H9 (cell line): ENCODE results near the gene ANGEL1. TPM values are rescaled to one million over a fixed set of nuclear protein-coding genes. Genes with fewer than 3 reads are reported as not detected.
A peak's percentile ranks its signal among the peaks of the same experiment; 100 is the strongest.

Experiments
- DNase-seq: peaks from one replicate; pipeline ENCODE4 v3.0.0-alpha.2; 2017
- H2AFZ ChIP-seq: one replicate; pipeline ENCODE4 v1.6.1; 2013; ENCODE audit warnings: mild to moderate bottlenecking, low read length, control low read depth, moderate library complexity
- H2AK5ac ChIP-seq: 2 replicates; pipeline ENCODE4 v1.6.1; 2013; ENCODE audit warnings: low read length, control low read depth, mixed read lengths; ENCODE audit not compliant: insufficient read length
- H2BK120ac ChIP-seq: one replicate; pipeline ENCODE4 v1.6.1; 2013; ENCODE audit warnings: low read depth, mild to moderate bottlenecking, low read length, control low read depth, inconsistent platforms; ENCODE audit not compliant: poor library complexity, severe bottlenecking
- H2BK12ac ChIP-seq: 2 replicates; pipeline ENCODE4 v1.6.1; 2013; ENCODE audit warnings: low read length, control low read depth, mixed read lengths, low read depth; ENCODE audit not compliant: insufficient read length
- H2BK15ac ChIP-seq: 2 replicates; pipeline ENCODE4 v1.6.1; 2013; ENCODE audit warnings: low read depth, low read length, control low read depth
- H2BK20ac ChIP-seq: one replicate; pipeline ENCODE4 v1.6.1; 2013; ENCODE audit warnings: low read depth, mild to moderate bottlenecking, low read length, control low read depth, inconsistent platforms; ENCODE audit not compliant: poor library complexity, severe bottlenecking
- H2BK5ac ChIP-seq: 2 replicates; pipeline ENCODE4 v1.6.1; 2013; ENCODE audit warnings: low read length, control low read depth, mixed read lengths; ENCODE audit not compliant: insufficient read length
- H3K14ac ChIP-seq: 2 replicates; pipeline ENCODE4 v1.6.1; 2013; ENCODE audit warnings: low read length, control low read depth; ENCODE audit not compliant: insufficient read depth
- H3K18ac ChIP-seq: 2 replicates; pipeline ENCODE4 v1.6.1; 2013; ENCODE audit warnings: low read depth, mild to moderate bottlenecking, mixed read lengths, low read length, control low read depth; ENCODE audit not compliant: insufficient read length
- H3K23ac ChIP-seq: 2 replicates; pipeline ENCODE4 v1.6.1; 2013; ENCODE audit warnings: low read length, control low read depth, mixed read lengths, low read depth; ENCODE audit not compliant: insufficient read length
- H3K23me2 ChIP-seq: 2 replicates; pipeline ENCODE4 v1.6.1; 2013; ENCODE audit warnings: low read depth, mild to moderate bottlenecking, mixed read lengths, low read length, control low read depth; ENCODE audit not compliant: insufficient read length, poor library complexity, severe bottlenecking
- H3K27ac ChIP-seq: 2 replicates; pipeline ENCODE4 v1.5.1; 2013; ENCODE audit warnings: low read length, control low read depth, mixed read lengths, low read depth; ENCODE audit not compliant: insufficient read length
- H3K27me3 ChIP-seq: 2 replicates; pipeline ENCODE4 v1.6.1; 2013; ENCODE audit warnings: low read length, control low read depth, inconsistent platforms; ENCODE audit not compliant: insufficient read depth
- H3K4ac ChIP-seq: 2 replicates; pipeline ENCODE4 v1.6.1; 2013; ENCODE audit warnings: low read depth, mild to moderate bottlenecking, control low read depth, inconsistent platforms, low read length, moderate library complexity
- H3K4me1 ChIP-seq: 2 replicates; pipeline ENCODE4 v1.6.1; 2013; ENCODE audit warnings: low read length, control low read depth, inconsistent platforms; ENCODE audit not compliant: insufficient read depth
- H3K4me2 ChIP-seq: 2 replicates; pipeline ENCODE4 v1.6.1; 2013; ENCODE audit warnings: low read length, control low read depth, mixed read lengths; ENCODE audit not compliant: insufficient read length, insufficient read depth
- H3K56ac ChIP-seq: 2 replicates; pipeline ENCODE4 v1.6.1; 2013; ENCODE audit warnings: low read depth, mild to moderate bottlenecking, mixed read lengths, low read length, control low read depth; ENCODE audit not compliant: insufficient read length
- H3K79me1 ChIP-seq: 2 replicates; pipeline ENCODE4 v1.6.1; 2013; ENCODE audit warnings: low read depth, mild to moderate bottlenecking, moderate library complexity, low read length, control low read depth, inconsistent platforms; ENCODE audit not compliant: insufficient read depth, poor library complexity, severe bottlenecking
- H3K79me2 ChIP-seq: 2 replicates; pipeline ENCODE4 v1.6.1; 2013; ENCODE audit warnings: low read length, control low read depth, inconsistent platforms; ENCODE audit not compliant: insufficient read depth
- H3K9ac ChIP-seq: 2 replicates; pipeline ENCODE4 v1.6.1; 2013; ENCODE audit warnings: low read length, control low read depth, mixed read lengths; ENCODE audit not compliant: insufficient read length; ENCODE audit errors: extremely low read depth
- H3K9me3 ChIP-seq: one replicate; pipeline ENCODE4 v1.6.1; 2013; ENCODE audit warnings: low read depth, low read length, inconsistent platforms; ENCODE audit not compliant: control insufficient read depth
- H3T11ph ChIP-seq: one replicate; pipeline ENCODE4 v1.6.1; 2013; ENCODE audit warnings: mild to moderate bottlenecking, low read length, control low read depth, inconsistent platforms
- H4K20me1 ChIP-seq: one replicate; pipeline ENCODE4 v1.6.1; 2013; ENCODE audit not compliant: control insufficient read depth, insufficient read length, insufficient read depth
- H4K5ac ChIP-seq: 2 replicates; pipeline ENCODE4 v1.6.1; 2013; ENCODE audit warnings: low read depth, mild to moderate bottlenecking, mixed read lengths, low read length, control low read depth; ENCODE audit not compliant: insufficient read length
- H4K8ac ChIP-seq: replicated peaks from 2 replicates; pipeline ENCODE4 v1.6.1; 2013; ENCODE audit warnings: low read length, control low read depth, mixed read lengths, low read depth; ENCODE audit not compliant: insufficient read length
- H4K91ac ChIP-seq: 2 replicates; pipeline ENCODE4 v1.6.1; 2013; ENCODE audit warnings: low read depth, mild to moderate bottlenecking, moderate library complexity, mixed read lengths, low read length, control low read depth; ENCODE audit not compliant: insufficient read length
- H3K27ac Mint-ChIP-seq, 3 experiments: 2 replicates in 2 of 3; 3 replicates in 1 of 3; pipeline ENCODE4 v1.8.0; 2020 to 2021; ENCODE audit warnings: mixed read lengths in 3 of 3, mild to moderate bottlenecking in 1 of 3, moderate library complexity in 1 of 3
- H3K27me3 Mint-ChIP-seq: 2 replicates; pipeline ENCODE4 v1.8.0; 2021; ENCODE audit warnings: low read depth, mild to moderate bottlenecking, moderate library complexity, mixed read lengths
- H3K36me3 Mint-ChIP-seq, 3 experiments: 2 replicates in 2 of 3; 3 replicates in 1 of 3; pipeline ENCODE4 v1.8.0; 2020 to 2021; ENCODE audit warnings: low read depth in 3 of 3, mixed read lengths in 3 of 3; ENCODE audit not compliant: insufficient read depth in 1 of 3
- H3K4me1 Mint-ChIP-seq, 2 experiments: 2 replicates each; pipeline ENCODE4 v1.8.0; 2020; ENCODE audit warnings: mixed read lengths in 2 of 2
- H3K4me3 Mint-ChIP-seq, 2 experiments: 2 replicates in 1 of 2; 3 replicates in 1 of 2; pipeline ENCODE4 v1.8.0; 2020 to 2021; ENCODE audit warnings: mild to moderate bottlenecking in 2 of 2, mixed read lengths in 2 of 2, moderate library complexity in 1 of 2
- H3K9me3 Mint-ChIP-seq, 2 experiments: 2 replicates in 1 of 2; 3 replicates in 1 of 2; pipeline ENCODE4 v1.8.0; 2020; ENCODE audit warnings: mild to moderate bottlenecking in 2 of 2, mixed read lengths in 2 of 2, moderate library complexity in 1 of 2
- CTCF ChIP-seq: fragments of 200-600 bp; sonication (generic); conservative IDR thresholded peaks from 3 replicates; pipeline ENCODE4 v1.8.0; 2021; ENCODE audit warnings: antibody characterized with exemption, mild to moderate bottlenecking
- WGBS: extraction: QIAGEN DNeasy Blood & Tissue Kit; methylation state at CpG from one replicate; pipeline ENCODE4 v1.1.7; 2013; ENCODE audit warnings: missing lambda C conversion rate, low lambda C conversion rate, mixed read lengths; ENCODE audit not compliant: insufficient read length; ENCODE audit errors: extremely low coverage; 5-methylcytosine and 5-hydroxymethylcytosine counted together
- total RNA-seq: library from RNA; stranded (reverse); gene quantifications from 2 replicates; pipeline ENCODE4 v1.2.1, GENCODE V29; 2021

Gene ANGEL1
- total RNA-seq, 1 experiment from 2014 or later, result 21.5 TPM

- Histone ChIP-seq H2BK120ac (no peak overlapping the region), H3K23me2 (no peaks in the 10 kb centered on the region), H3K9me3 (no peaks in the 10 kb centered on the region), H3K23ac (no peak overlapping the region), H3K4me2 (no peak overlapping the region), H2BK12ac (no peak overlapping the region), H3K14ac (no peak overlapping the region), H2AFZ (no peak overlapping the region), H3K79me1 (no peaks in the 10 kb centered on the region), H2BK15ac (no peak overlapping the region), H3K9ac (no peak overlapping the region), H3K27me3 (no peaks in the 10 kb centered on the region), H4K91ac (no peak overlapping the region), H3K18ac (no peak overlapping the region), H2AK5ac (no peak overlapping the region), H3K56ac (no peak overlapping the region), H3K27ac (no peak overlapping the region), H4K5ac (no peak overlapping the region), H2BK5ac (no peak overlapping the region), H4K8ac (no peak overlapping the region), H3K4ac (no peak overlapping the region), H4K20me1 (no peaks in the 10 kb centered on the region), H3T11ph (no peak overlapping the region), H3K4me1 (no peaks in the 10 kb centered on the region), H3K79me2 (no peaks in the 10 kb centered on the region), H2BK20ac (no peak overlapping the region)
- Mint-ChIP-seq H3K27ac (peak overlapping the region in 1 of 3 experiments; percentile 1; a peak in 1 of 7 replicates), H3K9me3 (no peaks in the 10 kb centered on the region), H3K4me1 (no peaks in the 10 kb centered on the region), H3K36me3 (no peaks in the 10 kb centered on the region), H3K4me3 (peak overlapping the region in 1 of 2 experiments; percentile 4; a peak in 1 of 5 replicates), H3K27me3 (peaks cover 11% of the 10 kb centered on the region)
- DNase-seq, result no peak
- WGBS, result no CpG with 5 or more reads among the region's 6 CpGs
- TF ChIP-seq CTCF, result peak; percentile 34; the same call in 2 of the 3 replicates
Observed at GRCh38 chr14:76848879-76849278, 36.2 kb upstream of the ANGEL1 start.
